Stimulated activated CD4-positive, alpha-beta T cell treated with anti-CD3 and anti-CD28 coated beads, Interleukin-2, amount 100 ng/mL, for 48 hours (primary cell): ENCODE results near the gene RHBDD2.
"Not testable (repeated sequence)": the region's sequence is repeated elsewhere in the genome, so short reads cannot be mapped to it uniquely, and the experiment has no call there.

Experiments
- DNase-seq, 2 donors: peaks; one replicate each; pipeline ENCODE4 v3.0.0-alpha.2; 2020

Gene RHBDD2

GRCh38 chr7:75878769-75879611 lies at the start of gene RHBDD2:
RHBDD2 (plus strand) TSS chr7:75879034; CDS start chr7:75879083, 49 bp downstream.
- peak; percentile 95 for DNase-seq

GRCh38 chr7:75829656-75830055 lies 49.2 kb upstream of the RHBDD2 start:
- not testable (repeated sequence) for DNase-seq

GRCh38 chr7:75830978-75831377 lies 47.9 kb upstream of the RHBDD2 start:
- no peak for DNase-seq

- DNase-seq, result not testable (repeated sequence)
Observed at GRCh38 chr7:75833662-75834061, 45.2 kb upstream of the RHBDD2 start.

GRCh38 chr7:75835688-75836285 lies 43.0 kb upstream of the RHBDD2 start:
- DNase-seq, result no peak

- DNase-seq, result no peak
Observed at GRCh38 chr7:75836798-75837197, 42.0 kb upstream of the RHBDD2 start.

GRCh38 chr7:75838281-75838930 lies 40.4 kb upstream of the RHBDD2 start:
- not testable (repeated sequence) for DNase-seq

- DNase-seq, result no peak
Observed at GRCh38 chr7:75840029-75840428, 38.8 kb upstream of the RHBDD2 start.

- peak; percentile 18 to 31 for DNase-seq
Observed at GRCh38 chr7:75842836-75843446, 35.9 kb upstream of the RHBDD2 start.

GRCh38 chr7:75843613-75844116 lies 35.2 kb upstream of the RHBDD2 start:
- DNase-seq, result no peak

- no peak for DNase-seq
Observed at GRCh38 chr7:75844158-75844557, 34.7 kb upstream of the RHBDD2 start.

- DNase-seq, result not testable (repeated sequence)
Observed at GRCh38 chr7:75845132-75845531, 33.7 kb upstream of the RHBDD2 start.

- DNase-seq, result no peak
Observed at GRCh38 chr7:75847707-75848106, 31.1 kb upstream of the RHBDD2 start.

GRCh38 chr7:75849573-75849972 lies 29.3 kb upstream of the RHBDD2 start:
- DNase-seq, result no peak

GRCh38 chr7:75850235-75850634 lies 28.6 kb upstream of the RHBDD2 start:
- DNase-seq, result no peak

GRCh38 chr7:75854233-75854632 lies 24.6 kb upstream of the RHBDD2 start:
- DNase-seq, result no peak

GRCh38 chr7:75854813-75855345 lies 24.0 kb upstream of the RHBDD2 start:
- not testable (repeated sequence) for DNase-seq

GRCh38 chr7:75856536-75856935 lies 22.3 kb upstream of the RHBDD2 start:
- no peak for DNase-seq

GRCh38 chr7:75858410-75858809 lies 20.4 kb upstream of the RHBDD2 start:
- DNase-seq, result no peak

GRCh38 chr7:75861636-75862035 lies 17.2 kb upstream of the RHBDD2 start:
- no peak for DNase-seq

- DNase-seq, result not testable (repeated sequence)
Observed at GRCh38 chr7:75864251-75864650, 14.6 kb upstream of the RHBDD2 start.

GRCh38 chr7:75866114-75866488 lies 12.7 kb upstream of the RHBDD2 start:
- DNase-seq, result no peak
